AG04450 (cell line): ENCODE data around the gene MMADHC. TPM values are rescaled to one million over a fixed set of nuclear protein-coding genes. Genes with fewer than 3 reads are reported as not detected.
A peak's percentile ranks its signal among the peaks of the same experiment; 100 is the strongest.

ENCODE experiments used
- CTCF ChIA-PET: fragments of 300-600, 350-600 bp; formaldehyde crosslinking; extraction: SDS; loops from one replicate; lab custom pipeline; 2022; ENCODE audit warnings: antibody characterized with exemption, inconsistent platforms; lab: Charles Lee
- POLR2A ChIA-PET: fragments of 350-600 bp; formaldehyde crosslinking; extraction: SDS; loops from one replicate; lab custom pipeline; 2021; ENCODE audit warnings: antibody characterized with exemption, inconsistent platforms; lab: Yijun Ruan, JAX
- DNase-seq: peaks from one replicate; pipeline ENCODE4 v3.0.0-alpha.2; 2011; ENCODE audit warnings: low read depth, low spot score
- H3K27ac ChIP-seq: one replicate; pipeline ENCODE4 v1.5.1; 2012; ENCODE audit warnings: low read depth, low read length, control low read depth
- H3K27me3 ChIP-seq: one replicate; pipeline ENCODE4 v1.6.0; 2012; ENCODE audit warnings: low read length; ENCODE audit not compliant: control insufficient read depth, insufficient read depth
- H3K4me3 ChIP-seq: 2 replicates; pipeline ENCODE4 v1.5.1; 2011; ENCODE audit warnings: mild to moderate bottlenecking, low read depth, low read length, control low read depth
- H3K9me3 ChIP-seq: 2 replicates; pipeline ENCODE4 v1.5.1; 2012; ENCODE audit warnings: low read length; ENCODE audit not compliant: control insufficient read depth, insufficient read depth
- polyA plus RNA-seq: library from polyadenylated mRNA; depleted of rRNA; stranded (reverse); fragments of >200 nt; gene quantifications from 2 replicates; pipeline ENCODE4 v1.2.3, GENCODE V29; 2011
- TF ChIP-seq, protein P1 (sequence below): IDR thresholded peaks from 2 replicates; pipeline ENCODE4 v1.5.1; 2011; ENCODE audit warnings: low read depth, low read length, control low read depth, inconsistent platforms

MMADHC gene
- polyA plus RNA-seq, 1 experiment: 198 TPM

DNA sequence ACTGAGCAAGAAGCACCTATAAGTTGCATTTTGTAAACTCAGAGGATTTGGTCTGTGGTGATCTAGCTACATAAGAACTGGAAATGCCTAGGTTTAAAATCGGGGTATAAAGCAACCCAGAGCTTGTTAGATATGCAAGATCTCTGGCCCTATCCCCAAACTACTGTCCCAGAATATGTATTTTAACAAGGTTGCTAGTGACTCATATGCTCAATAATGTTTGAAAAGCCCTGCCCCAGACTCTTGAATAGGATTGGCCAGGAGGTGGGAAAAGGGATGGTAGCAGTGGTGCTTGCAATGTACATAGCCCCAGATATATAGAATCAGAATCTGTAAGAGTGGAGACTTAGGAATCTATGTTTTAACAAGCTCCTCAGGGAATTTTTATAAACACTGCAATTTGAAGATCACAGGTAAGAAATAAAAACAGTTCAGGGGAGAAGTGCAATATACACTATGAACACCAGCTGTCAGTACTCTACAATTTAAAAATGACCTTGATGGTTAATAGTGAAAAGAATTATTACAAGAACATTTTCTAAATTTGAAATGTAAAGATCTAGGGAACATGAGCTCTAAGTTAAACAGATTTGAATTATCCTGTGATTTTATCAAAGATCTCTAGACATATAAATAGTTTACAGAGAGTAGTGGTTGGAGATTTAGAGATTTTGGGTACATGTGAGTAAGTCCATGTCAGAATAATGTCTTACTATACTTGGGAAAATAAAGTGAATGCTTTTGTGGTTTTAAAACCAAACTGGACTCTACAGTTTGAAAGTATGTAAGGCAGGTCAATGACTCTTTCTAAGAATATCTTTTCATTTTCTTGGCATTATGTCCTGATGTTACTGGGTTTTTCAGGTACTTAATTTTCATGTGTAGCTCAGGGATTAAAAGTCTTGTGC lies 7.7 kb upstream of the MMADHC start:
- Histone ChIP-seq H3K4me3 (no peak overlapping the region), H3K27ac (no peak overlapping the region), H3K27me3 (no peaks in the 10 kb centered on the region), H3K9me3 (no peaks in the 10 kb centered on the region)
- ChIA-PET CTCF (interaction anchor here (0.6 to 1.8 kb wide), 13 partner anchors 144 to 1842 kb away, joined by 3 to 12 read pairs (median 4); no protein-coding TSS in a partner anchor), POLR2A (interaction anchor here (1.4 kb wide), 1 partner anchor 872 kb away, joined by 3 read pairs; no protein-coding TSS in a partner anchor)
- TF ChIP-seq, protein P1, sequence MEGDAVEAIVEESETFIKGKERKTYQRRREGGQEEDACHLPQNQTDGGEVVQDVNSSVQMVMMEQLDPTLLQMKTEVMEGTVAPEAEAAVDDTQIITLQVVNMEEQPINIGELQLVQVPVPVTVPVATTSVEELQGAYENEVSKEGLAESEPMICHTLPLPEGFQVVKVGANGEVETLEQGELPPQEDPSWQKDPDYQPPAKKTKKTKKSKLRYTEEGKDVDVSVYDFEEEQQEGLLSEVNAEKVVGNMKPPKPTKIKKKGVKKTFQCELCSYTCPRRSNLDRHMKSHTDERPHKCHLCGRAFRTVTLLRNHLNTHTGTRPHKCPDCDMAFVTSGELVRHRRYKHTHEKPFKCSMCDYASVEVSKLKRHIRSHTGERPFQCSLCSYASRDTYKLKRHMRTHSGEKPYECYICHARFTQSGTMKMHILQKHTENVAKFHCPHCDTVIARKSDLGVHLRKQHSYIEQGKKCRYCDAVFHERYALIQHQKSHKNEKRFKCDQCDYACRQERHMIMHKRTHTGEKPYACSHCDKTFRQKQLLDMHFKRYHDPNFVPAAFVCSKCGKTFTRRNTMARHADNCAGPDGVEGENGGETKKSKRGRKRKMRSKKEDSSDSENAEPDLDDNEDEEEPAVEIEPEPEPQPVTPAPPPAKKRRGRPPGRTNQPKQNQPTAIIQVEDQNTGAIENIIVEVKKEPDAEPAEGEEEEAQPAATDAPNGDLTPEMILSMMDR: peak; percentile 54
- DNase-seq: no peak

DNA sequence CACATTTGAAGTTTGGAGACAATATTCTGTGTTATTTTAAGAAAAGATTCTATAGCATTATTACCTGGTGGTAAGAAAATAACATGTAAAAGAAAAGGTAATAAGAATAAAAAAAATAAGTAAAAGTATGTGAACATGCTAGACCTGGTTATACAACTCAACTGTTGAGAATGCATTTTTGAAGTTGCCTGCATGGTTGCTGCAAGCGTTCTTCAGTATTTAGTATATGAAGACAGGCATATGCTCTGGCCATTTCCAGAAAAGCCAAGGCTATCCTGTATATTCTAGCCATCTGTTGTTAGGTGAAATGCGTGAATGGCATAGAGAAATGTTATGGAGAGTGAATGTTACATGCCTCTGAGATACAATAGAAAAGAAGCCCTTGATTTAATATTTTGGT lies 6.8 kb upstream of the MMADHC start:
- DNase-seq: no peak
- TF ChIP-seq, protein P1: no peak
- ChIA-PET POLR2A (interaction anchor here (1.4 kb wide), 1 partner anchor 873 kb away, joined by 3 read pairs; no protein-coding TSS in a partner anchor), CTCF (interaction anchor here (0.6 to 1.8 kb wide), 8 partner anchors 145 to 1843 kb away, joined by 3 to 12 read pairs (median 4); no protein-coding TSS in a partner anchor)
- no peak overlapping the region for H3K4me3 ChIP-seq
- no peak overlapping the region for H3K27ac ChIP-seq
- H3K27me3 ChIP-seq: no peaks in the 10 kb centered on the region
- H3K9me3 ChIP-seq: no peaks in the 10 kb centered on the region

DNA sequence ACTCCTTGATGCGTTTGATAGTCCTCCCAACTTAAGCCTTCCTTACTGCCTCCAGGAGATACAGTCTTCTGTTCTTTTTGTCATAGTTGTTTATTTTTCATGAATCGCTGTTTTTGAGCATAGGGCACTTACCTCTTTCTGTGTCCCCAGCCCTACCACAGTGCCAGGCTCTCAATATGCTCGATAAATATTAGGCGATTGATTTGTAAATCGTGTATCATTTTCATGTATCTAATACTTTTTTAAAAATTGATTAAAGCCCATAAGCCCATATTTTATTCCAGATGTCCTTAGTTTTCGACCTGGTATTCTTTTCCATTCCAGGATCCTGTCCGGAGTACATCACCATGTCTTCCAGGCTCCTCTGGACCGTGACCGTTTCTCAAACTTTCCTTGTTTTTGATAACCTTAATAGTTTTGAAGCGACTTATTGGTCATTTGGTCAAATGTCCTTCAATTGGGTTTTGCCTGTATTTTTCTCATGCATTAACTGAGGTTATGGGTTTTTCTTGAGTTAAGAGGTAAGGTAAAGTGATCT lies 444 bp upstream of the MMADHC start:
- Histone ChIP-seq H3K9me3 (no peaks in the 10 kb centered on the region), H3K27ac (no peak overlapping the region), H3K27me3 (no peaks in the 10 kb centered on the region), H3K4me3 (peak overlapping the region; percentile 97)
- TF ChIP-seq, protein P1: no peak
- POLR2A ChIA-PET: interaction anchor here (1.0 kb wide), 1 partner anchor 695 kb away, joined by 3 read pairs; no protein-coding TSS in a partner anchor
- DNase-seq: no peak
- CTCF ChIA-PET: no interaction called here

DNA sequence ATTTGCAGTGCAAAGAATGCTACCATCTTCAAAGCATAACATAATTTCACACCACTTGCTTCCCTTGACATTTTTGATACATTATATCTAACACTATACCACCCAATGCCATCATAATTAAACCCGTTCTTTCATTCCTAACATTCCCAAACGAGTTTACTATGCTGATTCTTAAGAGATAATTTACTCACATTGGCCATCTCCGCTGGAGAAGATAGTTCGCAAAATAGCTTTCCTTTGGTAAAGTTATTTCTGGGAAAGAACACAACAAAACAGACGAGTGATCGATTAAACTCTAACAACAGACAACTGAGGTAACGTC lies 716 bp downstream of the MMADHC start:
- TF ChIP-seq, protein P1: no peak

More for the DNA sequence above, 716 bp downstream of the MMADHC start:
- Histone ChIP-seq H3K27ac (peak overlapping the region; percentile 97), H3K9me3 (no peaks in the 10 kb centered on the region), H3K27me3 (no peaks in the 10 kb centered on the region), H3K4me3 (peak overlapping the region; percentile 97)
- CTCF ChIA-PET: interaction anchor here (0.6 to 1.9 kb wide), 3 partner anchors 13 to 1652 kb away, joined by 3 to 5 read pairs (median 3); no protein-coding TSS in a partner anchor
- POLR2A ChIA-PET: interaction anchor here (0.7 to 1.0 kb wide), 2 partner anchors 27 to 696 kb away, joined by 3 to 4 read pairs; no protein-coding TSS in a partner anchor
- no peak for DNase-seq
